ENCODE measurements around the gene C6orf132.
A peak's percentile ranks its signal among the peaks of the same experiment; 100 is the strongest.

Gene C6orf132

GRCh38 chr6:42131531-42131930 lies 10.9 kb downstream of the C6orf132 start (continued):
- TF ChIP-seq ZNF514 (tag by site-specific recombination; IDR thresholded peaks at IDR 0.05) (no peak), ZBTB10 (tag by site-specific recombination; IDR thresholded peaks at IDR 0.05) (no peak)

- no peaks in the 10 kb centered on the region for H3K4me1 ChIP-seq (ENCODE audit: control insufficient read depth, insufficient read depth, low read length)
- TF ChIP-seq ZNF664 (tag by site-specific recombination; IDR thresholded peaks at IDR 0.05) (0 out of 2 replicates have a peak, but pooled peaks have one; percentile 65), CTCF (tag by site-specific recombination; IDR thresholded peaks at IDR 0.05) (no peak)
- no peak overlapping the region for H3K4me3 ChIP-seq (ENCODE audit: low read depth, low read length)
- H3K36me3 ChIP-seq (ENCODE audit: control insufficient read depth in 2 of 2, insufficient read depth in 1 of 2, low read length in 2 of 2): peaks cover 0 to 8% of the 10 kb centered on the region in 2 experiments; a peak in 2 of 3 replicates
- ChIA-PET CTCF (interaction anchor here (0.6 to 1.0 kb wide), 3 partner anchors 20 to 176 kb away, joined by 3 to 7 read pairs (median 3); no protein-coding TSS in a partner anchor), POLR2A (interaction anchor here (1.0 kb wide), 1 partner anchor 79 kb away, joined by 3 read pairs; the partner anchor contains the start of gene TAF8)
- no peaks in the 10 kb centered on the region for H3K9me3 ChIP-seq (ENCODE audit: control insufficient read depth, insufficient read depth, low read depth, low read length)
- H3K27ac ChIP-seq (ENCODE audit: extremely low read depth, low read depth, low read length): no peak overlapping the region
These were observed 13.1 kb downstream of the C6orf132 start for GRCh38 chr6:42129360-42129676.

GRCh38 chr6:42128460-42129359 lies 13.7 kb downstream of the C6orf132 start:
- CTCF ChIA-PET: interaction anchor here (0.7 to 1.0 kb wide), 4 partner anchors 21 to 341 kb away, joined by 3 to 7 read pairs (median 6); partner anchors contain the start of gene TOMM6

More at GRCh38 chr6:42128460-42129359, 13.7 kb downstream of the C6orf132 start:
- Histone ChIP-seq H3K4me3 (ENCODE audit: low read depth, low read length) (no peak overlapping the region), H3K9me3 (ENCODE audit: control insufficient read depth, insufficient read depth, low read depth, low read length) (no peaks in the 10 kb centered on the region), H3K36me3 (ENCODE audit: control insufficient read depth in 2 of 2, insufficient read depth in 1 of 2, low read length in 2 of 2) (peaks cover 0 to 8% of the 10 kb centered on the region in 2 experiments; a peak in 2 of 3 replicates), H3K27ac (ENCODE audit: extremely low read depth, low read depth, low read length) (no peak overlapping the region), H3K4me1 (ENCODE audit: control insufficient read depth, insufficient read depth, low read length) (no peaks in the 10 kb centered on the region)
- TF ChIP-seq ZNF366 (tag by site-specific recombination; conservative IDR thresholded peaks at IDR 0.05): no peak
- TF ChIP-seq ZNF214 (tag by site-specific recombination; IDR thresholded peaks at IDR 0.05; ENCODE audit: borderline replicate concordance): no peak
- TF ChIP-seq SETDB1 (IDR thresholded peaks at IDR 0.05; ENCODE audit: insufficient read length, low read length): no peak
- TF ChIP-seq BCL6B (tag by site-specific recombination; IDR thresholded peaks at IDR 0.05): no peak
- TF ChIP-seq IKZF3 (tag by site-specific recombination; IDR thresholded peaks at IDR 0.05): no peak
- TF ChIP-seq ZNF549 (tag by site-specific recombination; IDR thresholded peaks at IDR 0.05): no peak
- no peak for TF ChIP-seq HIC1 (tag by site-specific recombination; IDR thresholded peaks at IDR 0.05)
- no peak for TF ChIP-seq ZBTB44 (tag by site-specific recombination; IDR thresholded peaks at IDR 0.05)
- no peak for TF ChIP-seq ZNF548 (tag by site-specific recombination; IDR thresholded peaks at IDR 0.05)
- no peak for TF ChIP-seq ZXDB (tag by site-specific recombination; IDR thresholded peaks at IDR 0.05)
- no peak for TF ChIP-seq ZNF610 (tag by site-specific recombination; IDR thresholded peaks at IDR 0.05; ENCODE audit: borderline replicate concordance)
- TF ChIP-seq SCRT1 (tag by site-specific recombination; IDR thresholded peaks at IDR 0.05; ENCODE audit: borderline replicate concordance): no peak
- no peak for TF ChIP-seq ZNF426 (tag by site-specific recombination; IDR thresholded peaks at IDR 0.05)
- no peak for TF ChIP-seq ZNF16 (tag by site-specific recombination; IDR thresholded peaks at IDR 0.05; ENCODE audit: low read depth)
- TF ChIP-seq GFI1B (tag by site-specific recombination; IDR thresholded peaks at IDR 0.05): no peak
- POLR2A ChIA-PET: no interaction called here
